PC-9 (cell line): ENCODE data around the gene PPP2R3A. TPM values are rescaled to one million over a fixed set of nuclear protein-coding genes. Genes with fewer than 3 reads are reported as not detected.

Source experiments
- BruUV-seq: library from RNA; stranded (reverse); fragments of 400-500 nt; replicated peaks from 2 replicates; lab custom pipeline; 2021; lab: Mats Ljungman, UMichigan
- CTCF ChIA-PET: fragments of 300-600 bp; sonication (Branson Sonifier 250); formaldehyde crosslinking; loops from one replicate; lab custom pipeline; 2022; ENCODE audit warnings: antibody characterized with exemption; lab: Charles Lee
- POLR2A ChIA-PET: fragments of 300-600 bp; sonication (Branson Sonifier 250); formaldehyde crosslinking; loops from one replicate; lab custom pipeline; 2022; ENCODE audit warnings: antibody characterized with exemption; ENCODE audit not compliant: unreplicated experiment; lab: Charles Lee
- DNase-seq, 2 experiments: peaks; one replicate each; pipeline versions ENCODE4 v3.0.0 to v3.0.0-alpha.2; 2015 to 2022; ENCODE audit warnings: mixed read lengths in 1 of 2
- H2AFZ ChIP-seq: fragments of 200-600 bp; sonication (generic); 2 replicates; pipeline ENCODE4 v1.8.1; 2017; ENCODE audit warnings: antibody characterized with exemption
- H3F3A ChIP-seq: fragments of 200-600 bp; sonication (generic); 2 replicates; pipeline ENCODE4 v1.8.1; 2017; ENCODE audit warnings: antibody characterized with exemption, mild to moderate bottlenecking, low read depth; ENCODE audit not compliant: insufficient read depth
- H3K27ac ChIP-seq: fragments of 200-600 bp; sonication (generic); 2 replicates; pipeline ENCODE4 v1.6.1; 2016; ENCODE audit warnings: mixed run types
- H3K27me3 ChIP-seq: fragments of 200-600 bp; sonication (generic); 2 replicates; pipeline ENCODE4 v1.6.1; 2016; ENCODE audit warnings: low read depth, mixed run types; ENCODE audit not compliant: insufficient read depth
- H3K36me3 ChIP-seq: fragments of 200-600 bp; sonication (generic); 2 replicates; pipeline ENCODE4 v1.6.1; 2016; ENCODE audit warnings: low read depth, mixed run types
- H3K4me1 ChIP-seq: fragments of 200-600 bp; sonication (generic); replicated peaks from 2 replicates; pipeline ENCODE4 v1.6.1; 2016; ENCODE audit warnings: mixed run types; ENCODE audit not compliant: insufficient read depth
- H3K4me2 ChIP-seq: fragments of 200-600 bp; sonication (generic); 2 replicates; pipeline ENCODE4 v1.6.1; 2017; ENCODE audit warnings: mixed run types
- H3K4me3 ChIP-seq: fragments of 200-600 bp; sonication (generic); 2 replicates; pipeline ENCODE4 v1.6.1; 2016; ENCODE audit warnings: mixed run types
- H3K79me2 ChIP-seq: fragments of 200-600 bp; sonication (generic); 2 replicates; pipeline ENCODE4 v1.6.1; 2017; ENCODE audit warnings: low read depth, mixed run types
- H3K9me2 ChIP-seq: fragments of 200-600 bp; sonication (generic); 2 replicates; pipeline ENCODE4 v1.8.1; 2017; ENCODE audit warnings: mild to moderate bottlenecking; ENCODE audit not compliant: insufficient read depth
- H3K9me3 ChIP-seq: fragments of 200-600 bp; sonication (generic); 2 replicates; pipeline ENCODE4 v1.8.1; 2016; ENCODE audit warnings: low read depth; ENCODE audit not compliant: insufficient read depth
- H4K20me1 ChIP-seq: fragments of 200-600 bp; sonication (generic); 2 replicates; pipeline ENCODE4 v1.8.1; 2017; ENCODE audit not compliant: insufficient read depth
- EZH2 ChIP-seq: fragments of 200-600 bp; sonication (generic); IDR thresholded peaks from 2 replicates; pipeline ENCODE4 v1.8.0; 2017; ENCODE audit warnings: antibody characterized with exemption, low read depth
- intact Hi-C: fragments of 100-400 bp; cut with micrococcal nuclease; formaldehyde crosslinking; loops from one replicate; pipeline ENCODE4 v1.10.0; 2022; ENCODE audit not compliant: unreplicated experiment
- total RNA-seq: library from RNA; stranded (reverse); gene quantifications from 2 replicates; pipeline ENCODE4 v1.2.3, GENCODE V29; 2021
- TF ChIP-seq, protein P1 (sequence below): fragments of 200-600 bp; sonication (generic); conservative IDR thresholded peaks from 2 replicates; pipeline ENCODE4 v1.6.1; 2017; ENCODE audit warnings: mixed run types, antibody characterized with exemption, mild to moderate bottlenecking, moderate library complexity

Gene PPP2R3A
- total RNA-seq, 1 experiment from 2014 or later: 42.6 TPM

DNA sequence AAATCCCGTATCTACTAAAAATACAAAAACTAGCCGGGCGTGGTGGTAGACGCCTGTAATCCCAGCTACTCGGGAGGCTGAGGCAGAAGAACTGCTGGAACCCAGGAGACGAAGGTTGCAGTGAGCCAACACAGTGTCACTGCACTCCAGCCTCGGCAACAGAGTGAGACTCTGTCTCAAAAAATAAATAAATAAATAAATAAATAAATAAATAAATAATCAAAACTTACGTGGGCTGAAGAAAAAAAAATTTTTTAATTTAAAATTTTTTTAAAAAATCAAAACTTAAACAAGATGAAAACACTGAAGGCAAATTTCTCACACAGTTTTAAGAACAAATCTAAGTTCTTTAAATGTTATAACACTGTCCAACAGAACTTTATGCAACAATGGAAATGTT, 216.2 kb downstream of the PPP2R3A start:
- no TSS peak for BruUV-seq
- intact Hi-C loops: no loop called here
- Histone ChIP-seq H3K27me3 (no peaks in the 10 kb centered on the region), H3K4me1 (peaks cover 14% of the 10 kb centered on the region), H4K20me1 (peaks cover 93% of the 10 kb centered on the region), H3K9me2 (no peaks in the 10 kb centered on the region), H3K27ac (no peak overlapping the region), H3K4me2 (no peak overlapping the region), H3K4me3 (no peak overlapping the region), H3K36me3 (no peaks in the 10 kb centered on the region), H3K9me3 (no peaks in the 10 kb centered on the region), H3F3A (no peaks in the 10 kb centered on the region), H3K79me2 (peaks cover 99% of the 10 kb centered on the region), H2AFZ (no peak overlapping the region)
- POLR2A ChIA-PET: no interaction called here
- CTCF ChIA-PET: interaction anchor here (0.6 kb wide), 1 partner anchor 105 kb away, joined by 4 read pairs; no protein-coding TSS in a partner anchor
- no peak for TF ChIP-seq EZH2
- TF ChIP-seq, protein P1, sequence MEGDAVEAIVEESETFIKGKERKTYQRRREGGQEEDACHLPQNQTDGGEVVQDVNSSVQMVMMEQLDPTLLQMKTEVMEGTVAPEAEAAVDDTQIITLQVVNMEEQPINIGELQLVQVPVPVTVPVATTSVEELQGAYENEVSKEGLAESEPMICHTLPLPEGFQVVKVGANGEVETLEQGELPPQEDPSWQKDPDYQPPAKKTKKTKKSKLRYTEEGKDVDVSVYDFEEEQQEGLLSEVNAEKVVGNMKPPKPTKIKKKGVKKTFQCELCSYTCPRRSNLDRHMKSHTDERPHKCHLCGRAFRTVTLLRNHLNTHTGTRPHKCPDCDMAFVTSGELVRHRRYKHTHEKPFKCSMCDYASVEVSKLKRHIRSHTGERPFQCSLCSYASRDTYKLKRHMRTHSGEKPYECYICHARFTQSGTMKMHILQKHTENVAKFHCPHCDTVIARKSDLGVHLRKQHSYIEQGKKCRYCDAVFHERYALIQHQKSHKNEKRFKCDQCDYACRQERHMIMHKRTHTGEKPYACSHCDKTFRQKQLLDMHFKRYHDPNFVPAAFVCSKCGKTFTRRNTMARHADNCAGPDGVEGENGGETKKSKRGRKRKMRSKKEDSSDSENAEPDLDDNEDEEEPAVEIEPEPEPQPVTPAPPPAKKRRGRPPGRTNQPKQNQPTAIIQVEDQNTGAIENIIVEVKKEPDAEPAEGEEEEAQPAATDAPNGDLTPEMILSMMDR: no peak
- no peak for DNase-seq

DNA sequence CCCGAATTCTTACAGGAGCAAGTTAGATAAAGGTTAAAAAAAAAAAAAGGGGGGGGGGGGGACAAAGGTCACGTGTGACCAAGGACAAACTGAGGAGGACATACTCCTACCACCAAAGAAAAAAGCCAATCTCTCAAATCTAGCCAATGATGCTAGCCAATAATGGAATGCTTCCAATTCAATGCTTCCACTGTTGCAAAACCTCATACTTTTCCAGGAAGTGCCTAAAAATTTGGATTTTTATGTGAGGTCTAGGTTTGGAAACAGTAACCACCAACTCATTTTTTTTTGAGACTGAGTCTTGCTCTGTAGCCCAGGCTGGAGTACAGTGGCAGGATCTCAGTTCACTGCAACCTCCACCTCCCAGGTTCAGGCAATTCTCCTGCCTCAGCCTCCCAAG, 219.2 kb downstream of the PPP2R3A start:
- H2AFZ ChIP-seq: no peak overlapping the region
- no TSS peak for BruUV-seq
- no peak overlapping the region for H3K27ac ChIP-seq
- H3K9me2 ChIP-seq: no peaks in the 10 kb centered on the region
- DNase-seq: no peak
- no peaks in the 10 kb centered on the region for H3F3A ChIP-seq
- ChIA-PET CTCF (no interaction called here), POLR2A (no interaction called here)
- no peaks in the 10 kb centered on the region for H3K36me3 ChIP-seq
- TF ChIP-seq EZH2: no peak
- TF ChIP-seq, protein P1: no peak
- peaks cover 33% of the 10 kb centered on the region for H3K4me1 ChIP-seq
- H3K27me3 ChIP-seq: no peaks in the 10 kb centered on the region
- no peak overlapping the region for H3K4me3 ChIP-seq
- peaks cover 99% of the 10 kb centered on the region for H3K79me2 ChIP-seq
- no peak overlapping the region for H3K4me2 ChIP-seq
- intact Hi-C loops: no loop called here
- H3K9me3 ChIP-seq: no peaks in the 10 kb centered on the region
- peaks cover 91% of the 10 kb centered on the region for H4K20me1 ChIP-seq

DNA sequence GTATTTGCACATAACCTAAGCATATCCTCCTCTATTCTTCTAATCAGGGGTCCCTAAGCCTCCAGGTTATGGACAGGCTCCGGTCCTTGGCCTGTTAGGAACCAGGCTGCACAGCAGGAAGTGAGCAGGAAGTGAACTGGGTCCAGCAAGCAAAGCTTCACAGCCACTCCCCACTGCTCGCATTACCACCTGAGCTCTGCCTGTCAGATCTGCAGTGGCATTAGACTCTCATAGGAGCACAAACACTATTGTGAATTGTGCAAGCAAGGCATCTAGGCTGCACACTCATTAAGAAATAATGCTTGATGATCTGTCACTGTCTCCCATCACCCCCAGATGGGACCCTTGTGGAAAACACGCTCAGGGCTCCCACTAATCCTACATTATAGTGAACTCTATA, 220.8 kb downstream of the PPP2R3A start:
- Histone ChIP-seq H3K4me1 (peaks cover 42% of the 10 kb centered on the region), H3K27ac (0 out of 2 replicates have a peak overlapping the region, but pooled peaks have one; percentile 5), H2AFZ (no peak overlapping the region), H3K36me3 (no peaks in the 10 kb centered on the region), H3K4me2 (peak overlapping the region; percentile 15; the same call in 1 of the 2 replicates), H3K9me3 (no peaks in the 10 kb centered on the region), H3F3A (no peaks in the 10 kb centered on the region), H4K20me1 (peaks cover 96% of the 10 kb centered on the region), H3K4me3 (no peak overlapping the region), H3K9me2 (no peaks in the 10 kb centered on the region), H3K27me3 (no peaks in the 10 kb centered on the region), H3K79me2 (peaks cover 100% of the 10 kb centered on the region)
- CTCF ChIA-PET: no interaction called here
- TF ChIP-seq EZH2: no peak
- TF ChIP-seq, protein P1: no peak
- POLR2A ChIA-PET: interaction anchor here (0.6 to 0.8 kb wide), 3 partner anchors 10 to 164 kb away, joined by 3 to 5 read pairs (median 4); partner anchors contain the start of gene MSL2
- BruUV-seq: no TSS peak
- DNase-seq: peak in 1 of 2 experiments; percentile 28
- intact Hi-C loops: no loop called here
